Body of pancreas (tissue), 4 donors: ENCODE results near the gene MYOG.

Experiments used
- CTCF ChIP-seq, 7 experiments: fragments of 450-650 bp in 4 of 7; fragments of 200-600 bp in 3 of 7; sonication (generic) in 3 of 7; IDR thresholded peaks; one replicate each; pipeline ENCODE4 v1.5.1; 2016 to 2019; ENCODE audit warnings: antibody characterized with exemption in 7 of 7
- POLR2A ChIP-seq, 3 donors: fragments of 450-650 bp; IDR thresholded peaks; one replicate each; pipeline ENCODE4 v1.6.1; 2016; ENCODE audit warnings: antibody characterized with exemption in 3 of 3, mild to moderate bottlenecking in 2 of 3

- TF ChIP-seq CTCF (IDR thresholded peaks at IDR 0.05) = no peak
- TF ChIP-seq POLR2A (IDR thresholded peaks at IDR 0.05) = no peak
Measured at GRCh38 chr1:203077956-203078355, 7.9 kb downstream of the MYOG start.
